Upper lobe of left lung (tissue), 6 donors: ENCODE measurements around the gene ZNF766. TPM values are rescaled to one million over a fixed set of nuclear protein-coding genes. Genes with fewer than 3 reads are reported as not detected.
"Not testable (repeated sequence)": the region's sequence is repeated elsewhere in the genome, so short reads cannot be mapped to it uniquely, and the experiment has no call there.

Source experiments
- ATAC-seq, 2 donors: fragments of 200-7000 bp; cut with Tn5 transposase; one replicate each; pipeline ENCODE4 v1.9.1; 2022; ENCODE audit warnings: mild to moderate bottlenecking in 2 of 2, moderate library complexity in 2 of 2; ENCODE audit not compliant: low FRiP score in 2 of 2
- DNase-seq, 2 donors: peaks; one replicate each; pipeline ENCODE4 v3.0.0-alpha.2; 2019 to 2020
- H3K27ac ChIP-seq, 4 donors: fragments of 200-600 bp; sonication (generic); one replicate each; pipeline ENCODE4 v1.5.1; 2016 to 2019
- H3K27me3 ChIP-seq, 4 donors: fragments of 200-600 bp; sonication (generic); one replicate each; pipeline ENCODE4 v1.5.1; 2017 to 2019
- H3K36me3 ChIP-seq, 4 donors: fragments of 200-600 bp; sonication (generic); one replicate each; pipeline ENCODE4 v1.5.1; 2016 to 2019
- H3K4me1 ChIP-seq, 4 donors: fragments of 200-600 bp; sonication (generic); one replicate each; pipeline ENCODE4 v1.5.1; 2018 to 2019
- H3K4me3 ChIP-seq, 4 donors: fragments of 200-600 bp; sonication (generic); one replicate each; pipeline ENCODE4 v1.5.1; 2017 to 2019; ENCODE audit warnings: mild to moderate bottlenecking in 2 of 4, moderate library complexity in 1 of 4
- H3K9me3 ChIP-seq, 4 donors: fragments of 200-600 bp; sonication (generic); one replicate each; pipeline ENCODE4 v1.5.1; 2018 to 2019
- CTCF ChIP-seq, 6 experiments: fragments of 450-650 bp in 4 of 6; fragments of 200-600 bp in 2 of 6; sonication (generic) in 2 of 6; IDR thresholded peaks; one replicate each; pipeline ENCODE4 v1.5.1; 2016 to 2019; ENCODE audit warnings: antibody characterized with exemption in 6 of 6
- EP300 ChIP-seq, 4 donors: sonication (generic); formaldehyde crosslinking; IDR thresholded peaks; one replicate each; pipeline ENCODE4 v1.5.1; 2017; ENCODE audit warnings: antibody characterized with exemption in 4 of 4, control low read depth in 2 of 4
- POLR2A ChIP-seq, 4 donors: fragments of 450-650 bp; IDR thresholded peaks; one replicate each; pipeline ENCODE4 v1.5.1; 2016 to 2017; ENCODE audit warnings: antibody characterized with exemption in 4 of 4, mild to moderate bottlenecking in 2 of 4
- POLR2AphosphoS5 ChIP-seq, 2 donors: sonication (generic); formaldehyde crosslinking; IDR thresholded peaks; one replicate each; pipeline ENCODE4 v1.5.1; 2017; ENCODE audit warnings: antibody characterized with exemption in 2 of 2
- whole genome bisulfite sequencing, 2 donors: methylation state at CpG; one replicate each; pipeline ENCODE4 v1.1.5; 2017 to 2018; 5-methylcytosine and 5-hydroxymethylcytosine counted together
- total RNA-seq, 6 donors: library from RNA; depleted of rRNA in 4 of 6; stranded (reverse); fragments of >200 nt in 4 of 6; gene quantifications; one replicate each; pipeline versions ENCODE4 v1.1.0 to v1.2.1, GENCODE V29; 2016 to 2021
- donor health status: DM: no; HTN: no; CAD: no; lungs with moderate emphysema.
- donor health status: DM: no; HTN: yes; CAD: no; lungs with severe emphysema.

Gene ZNF766
- total RNA-seq, 6 donors from 2014 or later = 4.0 to 20.0 (median 14.7) TPM

GRCh38 chr19:52291781-52292180 lies 22.4 kb downstream of the ZNF766 start:
- H3K27ac ChIP-seq = no peak overlapping the region
- H3K27me3 ChIP-seq = no peaks in the 10 kb centered on the region
- H3K4me3 ChIP-seq = no peak overlapping the region
- TF ChIP-seq POLR2AphosphoS5 (IDR thresholded peaks at IDR 0.05) (no peak), EP300 (IDR thresholded peaks at IDR 0.05) (no peak), CTCF (IDR thresholded peaks at IDR 0.05) (no peak), POLR2A (IDR thresholded peaks at IDR 0.05) (no peak)
- H3K9me3 ChIP-seq = peaks cover 0 to 31% (median 19%) of the 10 kb centered on the region in 4 donors
- 74 to 83% methylated on average over 3 of the region's 3 CpGs for WGBS, 2 donors
- H3K36me3 ChIP-seq = peaks cover 15 to 52% (median 37%) of the 10 kb centered on the region in 4 donors
- ATAC-seq (no peak), DNase-seq (no peak)
- H3K4me1 ChIP-seq = peaks cover 4 to 8% (median 5%) of the 10 kb centered on the region in 4 donors

- not testable (repeated sequence) for DNase-seq, H3K4me3 ChIP-seq, H3K27me3 ChIP-seq, H3K27ac ChIP-seq, ATAC-seq
- H3K4me1 ChIP-seq = peaks cover 6 to 14% (median 9%) of the 10 kb centered on the region in 4 donors
- peaks cover 15 to 42% (median 35%) of the 10 kb centered on the region in 4 donors for H3K36me3 ChIP-seq
- WGBS, 2 donors = 95 to 98% methylated on average over 6 of the region's 6 CpGs
- peaks cover 0 to 27% (median 17%) of the 10 kb centered on the region in 4 donors for H3K9me3 ChIP-seq
Observed at GRCh38 chr19:52292946-52293345, 23.6 kb downstream of the ZNF766 start.

- 22 to 24% methylated on average over 8 of the region's 8 CpGs for WGBS, 2 donors
- Histone ChIP-seq H3K9me3 (peaks cover 0 to 16% (median 0%) of the 10 kb centered on the region in 4 donors), H3K27me3 (no peaks in the 10 kb centered on the region), H3K4me1 (peaks cover 11 to 19% (median 12%) of the 10 kb centered on the region in 4 donors), H3K36me3 (peaks cover 4 to 28% (median 18%) of the 10 kb centered on the region in 4 donors), H3K4me3 (peak overlapping the region; percentile 36 to 88 (median 70)), H3K27ac (peak overlapping the region; percentile 79 to 94 (median 85))
- peak in 1 of 2 donors; percentile 20 for DNase-seq
- ATAC-seq = peak in 1 of 2 donors; percentile 11
- TF ChIP-seq POLR2A (IDR thresholded peaks at IDR 0.05) (no peak), EP300 (IDR thresholded peaks at IDR 0.05) (no peak), CTCF (IDR thresholded peaks at IDR 0.05) (no peak)
Observed at GRCh38 chr19:52296400-52296772, 27.0 kb downstream of the ZNF766 start.

GRCh38 chr19:52296773-52297600 lies 27.6 kb downstream of the ZNF766 start, which contains the start of gene ZNF480:
TSS of gene ZNF480 (plus strand) at chr19:52297169. CDS start at chr19:52300413, 3,244 bp downstream.
- Histone ChIP-seq H3K27me3 (no peaks in the 10 kb centered on the region), H3K4me1 (peaks cover 11 to 19% (median 12%) of the 10 kb centered on the region in 4 donors), H3K36me3 (peaks cover 9 to 29% (median 21%) of the 10 kb centered on the region in 4 donors), H3K4me3 (peak within 1 kb of the TSS; percentile 61 to 88 (median 76)), H3K9me3 (peaks cover 0 to 13% (median 0%) of the 10 kb centered on the region in 4 donors), H3K27ac (peak within 1 kb of the TSS; percentile 85 to 94 (median 92))
- peak; percentile 89 to 93 for ATAC-seq
- WGBS, 2 donors = 0 to 1% methylated on average over 19 to 51 of the region's 75 CpGs
- peak; percentile 81 to 95 for DNase-seq
- TF ChIP-seq POLR2A (IDR thresholded peaks at IDR 0.05) (peak in 2 of 4 donors; percentile 60 to 78), EP300 (IDR thresholded peaks at IDR 0.05) (no peak), CTCF (IDR thresholded peaks at IDR 0.05) (peak in 4 of 6 experiments; percentile 22 to 47 (median 28)), POLR2AphosphoS5 (IDR thresholded peaks at IDR 0.05) (peak; percentile 76 to 80)

- Histone ChIP-seq H3K4me3 (peak overlapping the region; percentile 61 to 88 (median 76)), H3K36me3 (peaks cover 14 to 35% (median 29%) of the 10 kb centered on the region in 4 donors), H3K27me3 (no peaks in the 10 kb centered on the region), H3K9me3 (peaks cover 0 to 19% (median 2%) of the 10 kb centered on the region in 4 donors), H3K4me1 (peaks cover 11 to 19% (median 12%) of the 10 kb centered on the region in 4 donors), H3K27ac (peak overlapping the region; percentile 85 to 94 (median 92))
- no peak for DNase-seq
- no peak for ATAC-seq
- WGBS, 2 donors = 16 to 19% methylated on average over 18 of the region's 18 CpGs
- no peak for TF ChIP-seq POLR2AphosphoS5 (IDR thresholded peaks at IDR 0.05)
- TF ChIP-seq CTCF (IDR thresholded peaks at IDR 0.05) = no peak
- TF ChIP-seq POLR2A (IDR thresholded peaks at IDR 0.05) = no peak
- no peak for TF ChIP-seq EP300 (IDR thresholded peaks at IDR 0.05)
Observed at GRCh38 chr19:52297601-52298364, 28.4 kb downstream of the ZNF766 start.
